Endothelial cell of umbilical vein (primary cell): ENCODE results near the gene HGFAC. TPM values are rescaled to one million over a fixed set of nuclear protein-coding genes. Genes with fewer than 3 reads are reported as not detected.

Experiments used
- BruUV-seq: library from RNA; stranded (reverse); fragments of 400-500 nt; replicated peaks from 2 replicates; lab custom pipeline; 2021; lab: Mats Ljungman, UMichigan
- CTCF ChIA-PET: fragments of 300-600, 350-600 bp; sonication (Branson Sonifier 250); formaldehyde crosslinking; loops from one replicate; lab custom pipeline; 2021; ENCODE audit warnings: antibody characterized with exemption, inconsistent platforms; lab: Charles Lee
- POLR2A ChIA-PET: fragments of 300-600, 350-600 bp; sonication (Branson Sonifier 250); formaldehyde crosslinking; loops from one replicate; lab custom pipeline; 2021; ENCODE audit warnings: antibody characterized with exemption, inconsistent platforms; lab: Charles Lee
- DNase-seq: peaks from one replicate; pipeline ENCODE4 v3.0.0-alpha.2; 2011; ENCODE audit warnings: low read depth, low spot score
- FAIRE-seq: peaks from 2 replicates; lab custom pipeline; 2011; peaks lifted over from hg19 to GRCh38; lab: Jason Lieb, UNC
- H2AFZ ChIP-seq: 2 replicates; pipeline ENCODE4 v1.6.0; 2012; ENCODE audit warnings: low read depth, low read length, control low read depth, inconsistent platforms
- H3K27ac ChIP-seq: 2 replicates; pipeline ENCODE4 v1.5.1; 2011; ENCODE audit warnings: low read depth, mild to moderate bottlenecking, control low read depth, low read length, moderate library complexity; ENCODE audit not compliant: insufficient read depth
- H3K27me3 ChIP-seq, 2 experiments: 2 replicates each; pipeline versions ENCODE4 v1.6.0 to v1.6.1; 2011; ENCODE audit warnings: low read length in 2 of 2, mixed read lengths in 1 of 2; ENCODE audit not compliant: control insufficient read depth in 2 of 2, insufficient read depth in 2 of 2
- H3K36me3 ChIP-seq, 2 experiments: 2 replicates in 1 of 2; 3 replicates in 1 of 2; pipeline ENCODE4 v1.5.1; 2011; ENCODE audit warnings: low read length in 2 of 2, mild to moderate bottlenecking in 1 of 2, moderate library complexity in 1 of 2; ENCODE audit not compliant: control insufficient read depth in 2 of 2, insufficient read depth in 2 of 2; ENCODE audit errors: extremely low read depth in 1 of 2
- H3K4me1 ChIP-seq: 3 replicates; pipeline ENCODE4 v1.5.1; 2011; ENCODE audit warnings: mild to moderate bottlenecking, low read length; ENCODE audit not compliant: control insufficient read depth, insufficient read depth; ENCODE audit errors: extremely low read depth
- H3K4me2 ChIP-seq: 2 replicates; pipeline ENCODE4 v1.6.1; 2011; ENCODE audit warnings: low read length, control low read depth, mixed read lengths; ENCODE audit not compliant: insufficient read depth
- H3K4me3 ChIP-seq, 3 experiments: fragments of 200-600 bp in 1 of 3; sonication (generic), shearing (Covaris generic) in 1 of 3; replicated peaks in 1 of 3; 2 replicates each; pipeline ENCODE4 v1.5.1; 2011 to 2016; ENCODE audit warnings: control low read depth in 3 of 3, low read length in 3 of 3, mild to moderate bottlenecking in 2 of 3, inconsistent platforms in 1 of 3, low read depth in 1 of 3, moderate library complexity in 1 of 3; ENCODE audit not compliant: insufficient read depth in 1 of 3
- H3K79me2 ChIP-seq: 2 replicates; pipeline ENCODE4 v1.6.0; 2012; ENCODE audit warnings: low read length, inconsistent platforms; ENCODE audit not compliant: control insufficient read depth, insufficient read depth
- H3K9ac ChIP-seq: replicated peaks from 2 replicates; pipeline ENCODE3; 2011; ENCODE audit warnings: low read length, control low read depth; ENCODE audit not compliant: insufficient read depth; ENCODE audit errors: extremely low read depth
- H3K9me1 ChIP-seq: replicated peaks from 3 replicates; pipeline ENCODE4 v1.6.0; 2011; ENCODE audit warnings: mild to moderate bottlenecking, low read length; ENCODE audit not compliant: control insufficient read depth, insufficient read depth; ENCODE audit errors: extremely low read depth
- H3K9me3 ChIP-seq: replicated peaks from 2 replicates; pipeline ENCODE4 v1.5.1; 2012; ENCODE audit warnings: low read length, inconsistent platforms; ENCODE audit not compliant: control insufficient read depth, insufficient read depth
- H4K20me1 ChIP-seq: replicated peaks from 2 replicates; pipeline ENCODE3; 2011; ENCODE audit warnings: mild to moderate bottlenecking, low read length; ENCODE audit not compliant: control insufficient read depth, insufficient read depth; ENCODE audit errors: extremely low read depth
- CTCF ChIP-seq, 2 donors: IDR thresholded peaks; 1 replicate in 1 of 2; 2 replicates in 1 of 2; pipeline ENCODE4 v1.5.1; 2011; ENCODE audit warnings: low read length in 2 of 2, mild to moderate bottlenecking in 2 of 2, moderate library complexity in 2 of 2, control low read depth in 1 of 2, inconsistent platforms in 1 of 2, low read depth in 1 of 2; ENCODE audit not compliant: insufficient read depth in 1 of 2; ENCODE audit errors: extremely low read depth in 1 of 2
- EZH2 ChIP-seq: IDR thresholded peaks from 2 replicates; pipeline ENCODE4 v1.6.1; 2012; ENCODE audit warnings: borderline replicate concordance, low read depth, mild to moderate bottlenecking, moderate library complexity, low read length, inconsistent platforms; ENCODE audit not compliant: severe bottlenecking
- FOS ChIP-seq: IDR thresholded peaks from 2 replicates; pipeline ENCODE4 v1.6.1; 2011; ENCODE audit warnings: mild to moderate bottlenecking, low read length, moderate library complexity, borderline replicate concordance; ENCODE audit not compliant: insufficient read depth
- GATA2 ChIP-seq: IDR thresholded peaks from 2 replicates; pipeline ENCODE4 v1.7.0; 2011; ENCODE audit warnings: low read depth, mild to moderate bottlenecking, moderate library complexity, mixed read lengths, low read length; ENCODE audit not compliant: insufficient read length, insufficient read depth
- JUN ChIP-seq: IDR thresholded peaks from 2 replicates; pipeline ENCODE4 v1.6.1; 2011; ENCODE audit warnings: borderline replicate concordance, low read depth; ENCODE audit not compliant: insufficient read length, insufficient read depth
- MAX ChIP-seq: IDR thresholded peaks from 2 replicates; pipeline ENCODE4 v1.6.1; 2011; ENCODE audit not compliant: insufficient read depth, insufficient read length
- MYC ChIP-seq: IDR thresholded peaks from one replicate; pipeline ENCODE4 v1.6.1; 2011; ENCODE audit warnings: mild to moderate bottlenecking, low read depth, low read length
- POLR2A ChIP-seq: IDR thresholded peaks from 2 replicates; pipeline ENCODE4 v1.6.1; 2012; ENCODE audit warnings: low read depth, mild to moderate bottlenecking, control low read depth, low read length
- POLR2AphosphoS5 ChIP-seq: IDR thresholded peaks from 2 replicates; pipeline ENCODE4 v1.6.1; 2012; ENCODE audit warnings: low read depth, mild to moderate bottlenecking, control low read depth, low read length, moderate library complexity; ENCODE audit not compliant: insufficient read depth
- dilution Hi-C: fragments of 300-500 bp; cut with MboI; formaldehyde crosslinking; loops from one replicate; pipeline ENCODE4 v1.15.0; 2019; ENCODE audit warnings: low sequenced_read_pairs; ENCODE audit not compliant: extremely low pct_ligation_motif_present
- intact Hi-C: fragments of 100-400 bp; cut with micrococcal nuclease; formaldehyde crosslinking; loops from one replicate; pipeline ENCODE4 v1.10.0; 2022
- polyA plus RNA-seq, 4 experiments: library from polyadenylated mRNA; depleted of rRNA in 3 of 4; stranded (reverse) in 3 of 4; unstranded in 1 of 4; fragments of >200 nt; gene quantifications; 2 replicates each; pipeline versions ENCODE4 v1.2.1 to v1.2.3, GENCODE V29; 2011 to 2012; ENCODE audit warnings: missing spikeins in 1 of 4
- total RNA-seq: library from RNA; stranded (reverse); gene quantifications from 2 replicates; pipeline ENCODE4 v1.2.3, GENCODE V29; 2021

HGFAC gene
- total and polyA plus RNA-seq, 2 donors (not counting 3 experiments of a cell fraction or from before 2014, with no cell fraction given): 0.36 to 0.49 TPM

GRCh38 chr4:3440979-3441500 lies 728 bp upstream of the HGFAC start:
- Histone ChIP-seq H3K4me3 (no peak overlapping the region), H3K4me2 (no peak overlapping the region), H3K79me2 (no peaks in the 10 kb centered on the region), H3K9me1 (no peaks in the 10 kb centered on the region), H3K36me3 (no peaks in the 10 kb centered on the region), H3K27me3 (no peaks in the 10 kb centered on the region), H3K27ac (no peak overlapping the region), H3K9me3 (no peaks in the 10 kb centered on the region), H2AFZ (no peak overlapping the region), H3K9ac (no peak overlapping the region), H4K20me1 (no peaks in the 10 kb centered on the region), H3K4me1 (peaks cover 7% of the 10 kb centered on the region)
- CTCF ChIA-PET: interaction anchor here (0.8 to 6.1 kb wide), 8 partner anchors 11 to 296 kb away, joined by 3 to 78 read pairs (median 4); no protein-coding TSS in a partner anchor
- dilution Hi-C loops (no loop called here), intact Hi-C loops (no loop called here)
- DNase-seq (no peak), FAIRE-seq (no peak)
- TF ChIP-seq JUN (no peak), GATA2 (no peak)
- POLR2A ChIA-PET: interaction anchor here (1.1 kb wide), 1 partner anchor 95 kb away, joined by 3 read pairs; no protein-coding TSS in a partner anchor
- no TSS peak for BruUV-seq

- Histone ChIP-seq H3K27me3 (no peaks in the 10 kb centered on the region), H2AFZ (no peak overlapping the region), H3K79me2 (no peaks in the 10 kb centered on the region), H3K4me3 (no peak overlapping the region), H3K4me1 (no peaks in the 10 kb centered on the region), H3K9me1 (no peaks in the 10 kb centered on the region), H3K4me2 (no peak overlapping the region), H3K9me3 (no peaks in the 10 kb centered on the region), H3K36me3 (no peaks in the 10 kb centered on the region), H3K9ac (no peak overlapping the region), H3K27ac (no peak overlapping the region), H4K20me1 (no peaks in the 10 kb centered on the region)
- TF ChIP-seq EZH2 (no peak), JUN (no peak), MAX (no peak), POLR2AphosphoS5 (no peak), GATA2 (no peak), POLR2A (no peak), MYC (no peak), FOS (no peak), CTCF (IDR thresholded peaks at IDR 0.05; ENCODE audit: extremely low read depth in 1 of 2, insufficient read depth in 1 of 2, low read depth in 1 of 2, low read length in 2 of 2) (no peak)
- intact Hi-C loops (no loop called here), dilution Hi-C loops (no loop called here)
- no peak for DNase-seq
- ChIA-PET CTCF (interaction anchor here (1.6 to 6.1 kb wide), 2 partner anchors 96 to 249 kb away, joined by 6 to 78 read pairs; no protein-coding TSS in a partner anchor), POLR2A (no interaction called here)
- no peak for FAIRE-seq
- no TSS peak for BruUV-seq
Measured at GRCh38 chr4:3442460-3442958, 741 bp downstream of the HGFAC start.
